ENCODE measurements around the gene PAQR5. TPM values are rescaled to one million over a fixed set of nuclear protein-coding genes. Genes with fewer than 3 reads are reported as not detected.

The PAQR5 gene
- total and polyA plus RNA-seq, 3 donors from 2014 or later, result 0.25 to 4.5 (median 0.31) TPM

DNA sequence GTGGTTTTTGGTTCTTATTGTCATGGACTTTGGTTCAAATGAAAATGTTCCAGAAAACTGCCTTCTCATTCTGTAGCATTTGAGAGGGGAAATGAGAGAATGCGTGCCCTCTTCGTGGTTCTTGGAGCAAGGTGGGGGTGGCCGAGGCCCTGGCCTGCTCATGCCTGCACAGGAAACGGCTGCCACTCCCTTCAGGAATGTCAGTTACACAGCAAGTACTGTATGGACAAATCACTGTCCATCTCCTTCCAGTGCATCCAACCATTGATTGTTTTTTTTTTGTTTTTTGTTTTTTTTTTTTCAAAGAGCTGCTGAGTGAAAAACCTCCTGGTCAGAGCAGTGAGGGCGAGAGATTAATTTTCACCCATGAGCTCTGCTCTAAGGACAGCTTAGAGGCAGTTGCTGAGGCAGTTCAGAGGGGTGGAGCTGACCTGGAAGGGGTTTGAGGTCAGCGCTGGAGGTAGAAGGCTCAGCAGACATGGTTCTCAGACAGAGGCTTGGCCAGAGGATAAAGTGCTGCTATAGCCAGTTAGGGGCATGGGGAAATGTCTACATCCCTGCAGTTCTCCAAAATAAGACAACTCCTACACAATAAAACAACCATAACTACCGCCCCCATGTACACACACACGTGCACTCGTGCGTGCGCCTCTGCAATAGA, 95.2 kb downstream of the PAQR5 start:
- no peak for DNase-seq
- H3K4me3 ChIP-seq, result no peak overlapping the region
- H3K4me1 ChIP-seq, result peaks cover 3% of the 10 kb centered on the region
- no peaks in the 10 kb centered on the region for H3K36me3 ChIP-seq (ENCODE audit: low read depth, missing control alignments)
- no peak for TF ChIP-seq POLR2A (IDR thresholded peaks at IDR 0.05)
- TF ChIP-seq, protein P1, sequence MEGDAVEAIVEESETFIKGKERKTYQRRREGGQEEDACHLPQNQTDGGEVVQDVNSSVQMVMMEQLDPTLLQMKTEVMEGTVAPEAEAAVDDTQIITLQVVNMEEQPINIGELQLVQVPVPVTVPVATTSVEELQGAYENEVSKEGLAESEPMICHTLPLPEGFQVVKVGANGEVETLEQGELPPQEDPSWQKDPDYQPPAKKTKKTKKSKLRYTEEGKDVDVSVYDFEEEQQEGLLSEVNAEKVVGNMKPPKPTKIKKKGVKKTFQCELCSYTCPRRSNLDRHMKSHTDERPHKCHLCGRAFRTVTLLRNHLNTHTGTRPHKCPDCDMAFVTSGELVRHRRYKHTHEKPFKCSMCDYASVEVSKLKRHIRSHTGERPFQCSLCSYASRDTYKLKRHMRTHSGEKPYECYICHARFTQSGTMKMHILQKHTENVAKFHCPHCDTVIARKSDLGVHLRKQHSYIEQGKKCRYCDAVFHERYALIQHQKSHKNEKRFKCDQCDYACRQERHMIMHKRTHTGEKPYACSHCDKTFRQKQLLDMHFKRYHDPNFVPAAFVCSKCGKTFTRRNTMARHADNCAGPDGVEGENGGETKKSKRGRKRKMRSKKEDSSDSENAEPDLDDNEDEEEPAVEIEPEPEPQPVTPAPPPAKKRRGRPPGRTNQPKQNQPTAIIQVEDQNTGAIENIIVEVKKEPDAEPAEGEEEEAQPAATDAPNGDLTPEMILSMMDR (IDR thresholded peaks at IDR 0.05), result no peak
- WGBS, 2 donors, result 39 to 50% methylated on average over 11 of the region's 11 CpGs
- no peak overlapping the region for H3K27ac ChIP-seq
- no peaks in the 10 kb centered on the region for H3K27me3 ChIP-seq
- intact Hi-C loops (cut with DNase I; ENCODE audit: low total_unique reads), result no loop called here
- H3K9me3 ChIP-seq, result no peaks in the 10 kb centered on the region

DNA sequence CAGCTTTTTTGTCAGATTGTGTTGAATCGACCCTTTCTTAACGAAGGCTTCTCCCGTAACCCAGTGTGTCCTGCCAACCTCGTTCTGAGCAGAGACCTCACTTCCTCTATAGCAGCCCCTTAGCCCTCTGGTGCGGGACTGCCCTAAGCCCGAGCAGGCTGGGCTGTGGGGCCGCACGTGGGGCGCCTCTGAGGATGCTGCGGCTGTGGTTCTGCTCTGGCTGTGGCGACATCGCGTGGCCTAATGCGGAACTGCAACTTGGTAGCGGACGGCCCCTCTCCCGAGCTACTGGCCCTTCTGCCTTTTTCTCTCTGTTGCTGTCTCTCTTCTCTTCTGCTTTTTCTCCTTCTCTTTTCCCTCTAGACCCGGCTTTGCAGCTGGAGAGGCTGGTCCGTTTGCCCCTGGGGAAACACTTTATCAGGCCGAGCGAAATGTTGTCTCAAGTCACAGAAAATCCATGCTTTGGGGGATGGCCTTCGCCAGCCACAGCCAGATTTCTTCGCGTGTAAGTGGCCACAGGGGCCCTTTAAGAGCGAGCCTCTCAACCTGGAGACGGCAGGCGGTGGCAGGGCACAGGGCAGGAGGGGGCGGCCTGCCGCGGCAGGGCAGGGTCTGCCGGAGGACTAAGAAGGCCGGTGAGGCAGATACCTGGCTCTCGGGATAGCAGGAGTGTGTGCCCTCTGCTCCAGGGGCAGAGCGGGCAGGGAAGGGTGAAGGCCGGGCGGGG, 96.0 kb downstream of the PAQR5 start:
- TF ChIP-seq, protein P1 (IDR thresholded peaks at IDR 0.05), result peak; percentile 89 to 95 (median 94)
- no peak for TF ChIP-seq POLR2A (IDR thresholded peaks at IDR 0.05)
- no peak overlapping the region for H3K4me3 ChIP-seq
- H3K9me3 ChIP-seq, result no peaks in the 10 kb centered on the region
- no peak overlapping the region for H3K27ac ChIP-seq
- peaks cover 3% of the 10 kb centered on the region for H3K4me1 ChIP-seq
- WGBS, 2 donors, result 10 to 17% methylated on average over 24 to 36 of the region's 36 CpGs
- peak; percentile 92 for DNase-seq
- intact Hi-C loops (cut with DNase I; ENCODE audit: low total_unique reads), result no loop called here
- no peaks in the 10 kb centered on the region for H3K36me3 ChIP-seq (ENCODE audit: low read depth, missing control alignments)
- no peaks in the 10 kb centered on the region for H3K27me3 ChIP-seq

DNA sequence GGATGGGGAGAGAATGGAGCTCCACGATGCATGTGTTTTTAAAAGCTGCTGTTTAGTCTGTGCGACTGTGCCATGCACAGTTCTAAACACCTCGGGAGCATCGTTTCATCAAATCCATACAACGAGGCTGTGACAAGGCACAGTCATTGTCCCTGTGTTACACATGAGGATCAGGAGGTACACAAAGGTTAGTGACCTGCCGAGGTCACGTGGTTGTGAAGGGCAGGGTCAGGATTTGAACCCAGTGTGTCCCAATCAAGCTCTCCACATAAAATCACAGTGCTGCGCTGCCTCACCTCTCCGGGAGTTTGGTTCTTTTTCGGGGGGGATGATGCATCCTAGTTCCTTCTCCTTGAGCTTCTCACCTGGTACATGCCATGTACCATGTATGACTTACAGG, 96.7 kb downstream of the PAQR5 start:
- intact Hi-C loops (cut with DNase I; ENCODE audit: low total_unique reads), result no loop called here
- no peaks in the 10 kb centered on the region for H3K27me3 ChIP-seq
- H3K36me3 ChIP-seq (ENCODE audit: low read depth, missing control alignments), result no peaks in the 10 kb centered on the region
- H3K27ac ChIP-seq, result no peak overlapping the region
- TF ChIP-seq, protein P1 (IDR thresholded peaks at IDR 0.05), result no peak
- TF ChIP-seq POLR2A (IDR thresholded peaks at IDR 0.05), result no peak
- H3K4me1 ChIP-seq, result peaks cover 3% of the 10 kb centered on the region
- WGBS, 2 donors, result 78 to 87% methylated on average over 10 of the region's 10 CpGs
- no peak for DNase-seq
- H3K9me3 ChIP-seq, result no peaks in the 10 kb centered on the region
- H3K4me3 ChIP-seq, result no peak overlapping the region

DNA sequence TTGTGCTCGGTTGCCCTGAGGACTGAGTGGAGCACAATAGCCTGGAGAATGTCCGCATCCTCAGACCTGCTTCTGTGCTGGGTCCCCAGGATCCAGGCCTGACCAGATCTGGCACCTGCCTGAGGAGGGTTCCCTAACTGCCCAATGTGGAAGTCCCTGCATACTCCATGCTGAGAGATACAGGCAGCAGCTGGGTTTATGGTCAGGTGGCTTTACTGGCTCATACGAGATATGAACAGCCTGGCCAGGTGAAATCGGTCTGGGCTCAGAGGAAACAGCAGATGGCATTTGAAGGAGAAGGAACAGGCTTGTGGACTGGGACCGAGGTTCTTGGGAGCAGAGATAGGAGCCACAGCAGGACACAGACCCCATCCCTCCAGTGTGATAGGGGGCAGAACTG, 97.3 kb downstream of the PAQR5 start:
- WGBS, 2 donors, result 90 to 94% methylated on average over 4 to 5 of the region's 5 CpGs

More for the DNA sequence above, 97.3 kb downstream of the PAQR5 start:
- no peak for TF ChIP-seq POLR2A (IDR thresholded peaks at IDR 0.05)
- TF ChIP-seq, protein P1 (IDR thresholded peaks at IDR 0.05), result no peak
- peaks cover 3% of the 10 kb centered on the region for H3K4me1 ChIP-seq
- H3K4me3 ChIP-seq, result no peak overlapping the region
- H3K27ac ChIP-seq, result no peak overlapping the region
- DNase-seq, result no peak
- no peaks in the 10 kb centered on the region for H3K9me3 ChIP-seq
- no peaks in the 10 kb centered on the region for H3K27me3 ChIP-seq
- H3K36me3 ChIP-seq (ENCODE audit: low read depth, missing control alignments), result no peaks in the 10 kb centered on the region
- intact Hi-C loops (cut with DNase I; ENCODE audit: low total_unique reads), result no loop called here

Measured in testis (tissue), 3 donors.